K562 (cell line): ENCODE measurements around the gene ADD3. TPM values are rescaled to one million over a fixed set of nuclear protein-coding genes. Genes with fewer than 3 reads are reported as not detected.

Experiments used
- ATAC-seq: fragments of 200-7000 bp; cut with Tn5 transposase; 3 replicates; pipeline ENCODE4 v1.9.1; 2020; ENCODE audit warnings: moderate library complexity
- BruUV-seq: library from RNA; stranded (reverse); fragments of 400-500 nt; replicated peaks from 2 replicates; lab custom pipeline; 2021; lab: Mats Ljungman, UMichigan
- CTCF ChIA-PET: fragments of 300-600 bp; formaldehyde crosslinking; extraction: SDS; loops from one replicate; lab custom pipeline; 2021; ENCODE audit warnings: low intra/inter-chr PET ratio; lab: Yijun Ruan, JAX
- POLR2A ChIA-PET: fragments of 300-600, 350-650 bp; sonication (Branson Sonifier 250); formaldehyde crosslinking; extraction: SDS; loops from one replicate; lab custom pipeline; 2021; ENCODE audit warnings: antibody characterized with exemption, inconsistent platforms; lab: Yijun Ruan, JAX
- DNase-seq, 4 experiments: peaks; one replicate each; pipeline versions ENCODE4 v3.0.0 to v3.0.0-alpha.2; 2011 to 2018; ENCODE audit warnings: low spot score in 3 of 4, mixed read lengths in 3 of 4; ENCODE audit errors: extremely low read depth in 1 of 4
- FAIRE-seq: peaks from 2 replicates; lab custom pipeline; 2011; peaks lifted over from hg19 to GRCh38; lab: Jason Lieb, UNC
- H2AFZ ChIP-seq: 2 replicates; pipeline ENCODE4 v1.6.0; 2011; ENCODE audit warnings: low read depth, low read length, control low read depth, inconsistent platforms
- H3K27ac ChIP-seq: fragments of 200-600 bp; 3 replicates; pipeline ENCODE4 v1.8.0; 2011; ENCODE audit warnings: low read depth, mild to moderate bottlenecking, control low read depth, inconsistent platforms, low read length, moderate library complexity, mixed read lengths; ENCODE audit errors: extremely low read depth
- H3K27me3 ChIP-seq, 2 experiments: fragments of 300-600 bp in 1 of 2; 2 replicates in 1 of 2; 3 replicates in 1 of 2; pipeline versions ENCODE4 v1.6.0 to v1.8.0; 2011; ENCODE audit warnings: inconsistent platforms in 2 of 2, low read length in 2 of 2, mild to moderate bottlenecking in 1 of 2, mixed read lengths in 1 of 2, moderate library complexity in 1 of 2; ENCODE audit not compliant: control insufficient read depth in 2 of 2, insufficient read depth in 2 of 2
- H3K36me3 ChIP-seq: fragments of 300-600 bp; 3 replicates; pipeline ENCODE4 v1.8.0; 2011; ENCODE audit warnings: mild to moderate bottlenecking, low read length, inconsistent platforms; ENCODE audit not compliant: control insufficient read depth, insufficient read depth
- H3K4me1 ChIP-seq, 2 experiments: fragments of 200-600 bp in 1 of 2; replicated peaks in 1 of 2; 2 replicates in 1 of 2; 3 replicates in 1 of 2; pipeline versions ENCODE4 v1.5.1 to v1.8.0; 2011; ENCODE audit warnings: inconsistent platforms in 2 of 2, low read length in 2 of 2, mild to moderate bottlenecking in 1 of 2, mixed read lengths in 1 of 2, moderate library complexity in 1 of 2; ENCODE audit not compliant: control insufficient read depth in 2 of 2, insufficient read depth in 2 of 2
- H3K4me2 ChIP-seq: 2 replicates; pipeline ENCODE4 v1.6.1; 2011; ENCODE audit warnings: low read length, control low read depth, inconsistent platforms, mixed read lengths; ENCODE audit not compliant: insufficient read depth
- H3K4me3 ChIP-seq: fragments of 200-600 bp; sonication (generic), shearing (Covaris generic); 2 replicates; pipeline ENCODE4 v1.5.1; 2016; ENCODE audit warnings: control low read depth, inconsistent platforms
- H3K79me2 ChIP-seq: fragments of 200-600 bp; 3 replicates; pipeline ENCODE4 v1.8.0; 2011; ENCODE audit warnings: low read length, inconsistent platforms; ENCODE audit not compliant: control insufficient read depth, insufficient read depth
- H3K9ac ChIP-seq, 2 experiments: 2 replicates each; pipeline versions ENCODE4 v1.6.0 to v1.6.1; 2011; ENCODE audit warnings: low read depth in 2 of 2, low read length in 2 of 2, control low read depth in 1 of 2, inconsistent platforms in 1 of 2, mild to moderate bottlenecking in 1 of 2, mixed read lengths in 1 of 2; ENCODE audit not compliant: insufficient read depth in 1 of 2
- H3K9me1 ChIP-seq: one replicate; pipeline ENCODE4 v1.6.0; 2011; ENCODE audit warnings: inconsistent platforms, mild to moderate bottlenecking, low read length, moderate library complexity; ENCODE audit not compliant: control insufficient read depth, insufficient read depth
- H3K9me3 ChIP-seq: replicated peaks from 2 replicates; pipeline ENCODE4 v1.5.1; 2011; ENCODE audit warnings: low read depth, low read length, inconsistent platforms; ENCODE audit not compliant: control insufficient read depth, insufficient read depth
- H4K20me1 ChIP-seq: replicated peaks from 2 replicates; pipeline ENCODE4 v1.6.1; 2011; ENCODE audit warnings: low read length, inconsistent platforms, mixed read lengths; ENCODE audit not compliant: control insufficient read depth, insufficient read depth
- CBX8 ChIP-seq: fragments of 200-600 bp; sonication (generic); IDR thresholded peaks from 2 replicates; pipeline ENCODE4 v1.6.1; 2012; ENCODE audit warnings: borderline replicate concordance, mixed run types, low read depth, mild to moderate bottlenecking, moderate library complexity, mixed read lengths, low read length, control low read depth, inconsistent platforms; ENCODE audit not compliant: poor library complexity, severe bottlenecking; ENCODE audit errors: extremely low read depth
- DIDO1 ChIP-seq: fragments of 450-650 bp; IDR thresholded peaks from 2 replicates; pipeline ENCODE4 v1.6.1; 2016; ENCODE audit warnings: low read depth, missing biosample characterization, missing genetic modification characterization
- ETV1 ChIP-seq: fragments of 450-650 bp; conservative IDR thresholded peaks from 2 replicates; pipeline ENCODE4 v1.6.1; 2016; ENCODE audit warnings: missing genetic modification characterization, control low read depth, low read depth, missing compliant biosample characterization
- GTF2A2 ChIP-seq: IDR thresholded peaks from 2 replicates; pipeline ENCODE4 v1.6.1; 2016; ENCODE audit warnings: mild to moderate bottlenecking, missing genetic modification characterization, missing compliant biosample characterization
- HDAC8 ChIP-seq: fragments of 450-650 bp; IDR thresholded peaks from 2 replicates; pipeline ENCODE4 v1.6.1; 2016; ENCODE audit warnings: mild to moderate bottlenecking, missing genetic modification characterization, moderate library complexity, missing compliant biosample characterization
- TRIM24 ChIP-seq, 2 experiments: fragments of 450-650 bp; IDR thresholded peaks; 2 replicates each; pipeline ENCODE4 v1.6.1; 2016
- WGBS: fragments of 100-300 bp; shearing (Covaris generic); methylation state at CpG from one replicate; pipeline ENCODE4 v1.1.6; 2016; ENCODE audit warnings: low coverage, mixed read lengths; ENCODE audit not compliant: insufficient coverage; ENCODE audit errors: missing lambda C conversion rate; 5-methylcytosine and 5-hydroxymethylcytosine counted together
- in situ Hi-C: fragments of 300-500 bp; cut with MboI; formaldehyde crosslinking; loops from 4 replicates; pipeline ENCODE4 v1.15.0; 2018; ENCODE audit warnings: inconsistent platforms, mixed read lengths
- intact Hi-C: fragments of 100-400 bp; cut with micrococcal nuclease; formaldehyde crosslinking; loops from 2 replicates; pipeline ENCODE4 v1.14.2; 2022
- polyA plus RNA-seq, 8 experiments: library from polyadenylated mRNA; depleted of rRNA in 4 of 8; stranded (reverse) in 5 of 8; unstranded in 3 of 8; fragments of >200 nt; fragmentation: Nextera tagmentation in 2 of 8; fragmentation: Illumina TruSeq in 1 of 8; extraction: Ambion mirVana in 2 of 8; extraction: Trizol in 1 of 8; gene quantifications; 2 replicates each; pipeline versions ENCODE4 v1.2.1 to v1.2.3, GENCODE V29; 2011 to 2014; ENCODE audit warnings: inconsistent platforms in 1 of 8, missing spikeins in 1 of 8
- total RNA-seq, 7 experiments: library from RNA; depleted of rRNA in 6 of 7; stranded (reverse); fragments of >200 nt in 6 of 7; fragmentation: Illumina TruSeq in 2 of 7; extraction: Trizol in 2 of 7; gene quantifications; 2 replicates each; pipeline versions ENCODE4 v1.2.1 to v1.2.3, GENCODE V29; 2011 to 2021; ENCODE audit warnings: low replicate concordance in 1 of 7

Gene ADD3
- total and polyA plus RNA-seq, 9 of the 15 experiments (the other 6 are each of a cell fraction or from before 2014, with no cell fraction given): 13.2 to 125 (median 31.7) TPM

GRCh38 chr10:110068780-110069179 is 61.0 kb downstream of the ADD3 start:
- CTCF ChIA-PET: no interaction called here
- no peaks in the 10 kb centered on the region for H3K9me3 ChIP-seq
- no TSS peak for BruUV-seq
- TF ChIP-seq DIDO1 (no peak), HDAC8 (tag) (no peak), CBX8 (no peak), GTF2A2 (no peak), TRIM24 (IDR thresholded peaks at IDR 0.05) (no peak), ETV1 (tag) (no peak)
- TF ChIP-seq, all 486 proteins: peak for 0
- H2AFZ ChIP-seq: no peak overlapping the region
- POLR2A ChIA-PET: interaction anchor here (1.4 to 2.0 kb wide), 3 partner anchors 8 to 11 kb away, joined by 4 to 8 read pairs (median 6); no protein-coding TSS in a partner anchor
- H3K27me3 ChIP-seq: no peaks in the 10 kb centered on the region
- ATAC-seq: peak; percentile 31; the same call in 2 of the 3 replicates
- no peaks in the 10 kb centered on the region for H3K36me3 ChIP-seq
- H3K4me3 ChIP-seq: no peak overlapping the region
- DNase-seq: no peak
- no peak overlapping the region for H3K9ac ChIP-seq
- no peak for FAIRE-seq
- no peak overlapping the region; the same call in 2 of the 3 replicates for H3K27ac ChIP-seq
- in situ Hi-C loops: no loop called here
- H3K4me2 ChIP-seq: no peak overlapping the region
- 38% methylated on average over 6 of the region's 7 CpGs for WGBS
- intact Hi-C loops: no loop called here
- peaks cover 34% of the 10 kb centered on the region for H3K79me2 ChIP-seq
- peaks cover 4 to 31% of the 10 kb centered on the region in 2 experiments for H3K4me1 ChIP-seq
- no peaks in the 10 kb centered on the region for H3K9me1 ChIP-seq
- no peaks in the 10 kb centered on the region for H4K20me1 ChIP-seq
